ENCODE data around the gene ARL16. TPM values are rescaled to one million over a fixed set of nuclear protein-coding genes. Genes with fewer than 3 reads are reported as not detected.

Gene ARL16
- total RNA-seq, 5 donors from 2014 or later (not counting 1 experiment from before 2014, with no cell fraction given) = 30.9 to 51.0 (median 39.3) TPM

DNA sequence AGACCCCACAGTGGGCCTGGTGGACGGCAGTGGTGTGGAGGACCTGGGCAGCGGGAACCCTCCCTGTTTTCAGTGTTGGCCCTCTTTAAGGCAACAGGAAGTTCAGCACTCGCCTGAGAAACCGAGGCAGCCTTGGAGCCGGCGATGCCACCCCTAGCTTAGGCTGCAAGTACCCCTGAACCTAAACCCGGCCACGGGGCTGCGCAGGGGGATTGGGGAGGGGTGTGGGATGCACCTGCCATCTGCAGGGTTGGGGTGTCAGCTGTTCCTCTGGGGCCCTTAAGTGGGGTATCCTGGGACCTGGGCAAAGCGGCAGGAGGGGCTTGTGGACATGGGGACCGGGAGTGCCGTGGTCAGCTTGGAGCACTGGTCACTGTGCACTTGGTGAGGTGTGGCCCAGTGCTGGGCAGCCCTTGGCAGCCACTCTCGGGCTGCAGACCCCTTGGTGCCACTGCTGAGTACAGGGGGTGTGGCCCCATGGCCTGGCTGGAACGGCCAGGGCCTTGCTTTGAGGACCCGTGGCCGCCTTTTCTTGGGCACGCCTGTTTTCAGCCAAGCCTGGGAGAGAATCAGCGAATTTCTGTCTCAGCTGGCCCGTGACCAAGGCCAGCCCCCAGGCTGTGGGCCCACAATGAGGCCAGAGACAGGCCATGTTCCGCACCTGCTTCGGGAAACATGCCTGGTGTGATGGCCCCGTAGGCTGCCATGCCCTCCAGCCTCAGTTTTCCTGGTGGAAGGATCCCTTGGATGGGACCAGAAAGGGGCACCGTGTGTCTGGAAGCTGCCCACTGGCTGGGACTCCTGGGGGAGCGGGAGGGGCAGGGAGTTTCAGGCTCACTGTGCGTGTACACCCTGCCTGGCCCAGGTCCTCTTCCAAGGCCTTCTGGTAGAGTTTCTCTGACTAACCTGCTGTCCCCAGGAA lies 24.4 kb upstream of the ARL16 start:
- Mint-ChIP-seq H3K36me3 (peaks cover 15% of the 10 kb centered on the region), H3K4me3 (no peak overlapping the region), H3K27ac (no peak overlapping the region), H3K4me1 (peaks cover 13 to 33% (median 27%) of the 10 kb centered on the region in 3 donors), H3K9me3 (no peaks in the 10 kb centered on the region), H3K27me3 (no peaks in the 10 kb centered on the region)
- peaks cover 14 to 38% of the 10 kb centered on the region in 2 experiments for H3K4me1 ChIP-seq (ENCODE audit: control insufficient read depth in 1 of 2, extremely low read depth in 1 of 2, insufficient read depth in 2 of 2, low read length in 2 of 2)
- peaks cover 0 to 3% of the 10 kb centered on the region in 2 experiments for H3K27me3 ChIP-seq (replicated peaks in 1 of 2; ENCODE audit: control insufficient read depth in 2 of 2, extremely low read depth in 1 of 2, insufficient read depth in 2 of 2, low read length in 1 of 2)
- POLR2A ChIA-PET = interaction anchor here in 1 of 2 donors (0.6 kb wide), 1 partner anchor 190 kb away, joined by 5 read pairs; no protein-coding TSS in a partner anchor
- CTCF ChIA-PET = no interaction called here
- ATAC-seq (replicated peaks in 1 of 4) (no peak), DNase-seq (no peak)
- no peaks in the 10 kb centered on the region for H3K9me3 ChIP-seq
- no peak overlapping the region for H3K4me3 ChIP-seq (ENCODE audit: control insufficient read depth in 1 of 2, extremely low read depth in 1 of 2, low read length in 1 of 2)
- H3K27ac ChIP-seq (ENCODE audit: low read length) = no peak overlapping the region
- peaks cover 13 to 19% of the 10 kb centered on the region in 2 donors for H3K36me3 ChIP-seq (ENCODE audit: control insufficient read depth in 2 of 2, extremely low read depth in 1 of 2, insufficient read depth in 1 of 2, low read length in 1 of 2)
- 93% methylated on average over 24 of the region's 25 CpGs for whole genome bisulfite sequencing (ENCODE audit: insufficient coverage)

DNA sequence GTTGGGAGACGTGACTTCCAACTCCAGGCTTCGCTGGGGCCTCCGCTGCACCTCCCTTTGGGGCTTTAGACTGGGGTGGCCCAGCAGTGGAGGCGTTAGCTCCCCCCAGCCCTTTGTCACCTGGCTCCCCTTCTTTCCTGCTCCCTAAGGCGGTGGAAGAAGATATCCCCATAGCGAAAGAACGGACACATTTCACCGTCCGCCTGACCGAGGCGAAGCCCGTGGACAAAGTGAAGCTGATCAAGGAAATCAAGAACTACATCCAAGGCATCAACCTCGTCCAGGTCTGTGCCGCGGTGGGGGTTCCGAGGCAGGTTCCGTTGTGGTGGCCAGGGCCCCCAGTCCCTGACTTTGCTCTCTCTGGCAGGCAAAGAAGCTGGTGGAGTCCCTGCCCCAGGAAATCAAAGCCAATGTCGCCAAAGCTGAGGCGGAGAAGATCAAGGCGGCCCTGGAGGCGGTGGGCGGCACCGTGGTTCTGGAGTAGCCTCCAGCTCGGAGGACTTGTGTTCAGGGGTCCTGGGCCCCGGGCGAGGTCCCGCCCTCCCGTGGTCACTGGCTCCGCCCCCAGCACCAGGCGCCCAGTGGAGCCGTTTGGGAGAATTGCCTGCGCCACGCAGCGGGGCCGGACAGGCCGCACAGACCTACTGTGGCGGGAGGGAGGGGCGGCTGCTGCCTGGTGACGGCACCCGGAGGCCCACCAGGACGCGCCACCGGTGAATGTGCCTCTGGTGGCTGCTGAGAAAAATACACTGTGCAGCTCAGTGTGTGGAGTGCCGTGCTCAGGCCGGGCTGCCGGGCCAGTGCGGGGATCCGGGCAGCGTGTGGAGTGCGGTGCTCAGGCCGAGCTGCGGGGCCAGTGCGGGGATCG lies 23.4 kb upstream of the ARL16 start:
- 92% methylated on average over 52 of the region's 54 CpGs for WGBS (ENCODE audit: insufficient coverage)
- H3K4me3 ChIP-seq (ENCODE audit: control insufficient read depth in 1 of 2, extremely low read depth in 1 of 2, low read length in 1 of 2) = no peak overlapping the region
- CTCF ChIA-PET = no interaction called here
- H3K27me3 ChIP-seq (replicated peaks in 1 of 2; ENCODE audit: control insufficient read depth in 2 of 2, extremely low read depth in 1 of 2, insufficient read depth in 2 of 2, low read length in 1 of 2) = peaks cover 0 to 3% of the 10 kb centered on the region in 2 experiments
- peaks cover 14 to 41% of the 10 kb centered on the region in 2 experiments for H3K4me1 ChIP-seq (ENCODE audit: control insufficient read depth in 1 of 2, extremely low read depth in 1 of 2, insufficient read depth in 2 of 2, low read length in 2 of 2)
- Mint-ChIP-seq H3K4me3 (no peak overlapping the region), H3K36me3 (peaks cover 15% of the 10 kb centered on the region), H3K27me3 (no peaks in the 10 kb centered on the region), H3K4me1 (peaks cover 16 to 38% (median 29%) of the 10 kb centered on the region in 3 donors), H3K9me3 (no peaks in the 10 kb centered on the region), H3K27ac (no peak overlapping the region)
- H3K9me3 ChIP-seq = no peaks in the 10 kb centered on the region
- no peak overlapping the region for H3K27ac ChIP-seq (ENCODE audit: low read length)
- peaks cover 13 to 19% of the 10 kb centered on the region in 2 donors for H3K36me3 ChIP-seq (ENCODE audit: control insufficient read depth in 2 of 2, extremely low read depth in 1 of 2, insufficient read depth in 1 of 2, low read length in 1 of 2)
- no peak for ATAC-seq (replicated peaks in 1 of 4)
- POLR2A ChIA-PET = interaction anchor here in 1 of 2 donors (0.6 kb wide), 1 partner anchor 189 kb away, joined by 5 read pairs; no protein-coding TSS in a partner anchor
- no peak for DNase-seq

DNA sequence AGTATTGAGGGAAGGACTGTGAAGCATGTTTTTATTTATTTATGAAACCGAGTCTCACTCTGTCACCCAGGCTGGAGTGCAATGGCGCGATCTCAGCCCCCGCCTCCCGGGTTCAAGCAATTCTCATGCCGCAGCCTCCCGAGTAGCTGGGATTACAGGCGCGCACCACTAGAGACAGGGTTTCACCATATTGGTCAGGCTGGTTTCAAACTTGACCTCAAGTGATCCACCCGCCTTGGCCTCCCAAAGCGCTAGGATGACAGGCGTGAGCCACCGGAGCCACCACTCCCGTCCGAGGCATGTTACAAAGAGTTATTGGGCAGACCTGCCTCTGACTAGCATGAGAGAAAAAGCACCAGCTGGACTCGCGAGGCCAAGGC lies 22.6 kb upstream of the ARL16 start:
- Mint-ChIP-seq H3K4me3 (peak overlapping the region in 1 of 3 donors; percentile 17), H3K27me3 (no peaks in the 10 kb centered on the region), H3K4me1 (peaks cover 22 to 39% (median 31%) of the 10 kb centered on the region in 3 donors), H3K36me3 (peaks cover 15% of the 10 kb centered on the region), H3K27ac (no peak overlapping the region), H3K9me3 (no peaks in the 10 kb centered on the region)
- ATAC-seq (replicated peaks in 1 of 4) (no peak), DNase-seq (no peak)
- Histone ChIP-seq H3K9me3 (no peaks in the 10 kb centered on the region), H3K4me3 (ENCODE audit: control insufficient read depth in 1 of 2, extremely low read depth in 1 of 2, low read length in 1 of 2) (no peak overlapping the region), H3K36me3 (ENCODE audit: control insufficient read depth in 2 of 2, extremely low read depth in 1 of 2, insufficient read depth in 1 of 2, low read length in 1 of 2) (peaks cover 14 to 24% of the 10 kb centered on the region in 2 donors), H3K4me1 (ENCODE audit: control insufficient read depth in 1 of 2, extremely low read depth in 1 of 2, insufficient read depth in 2 of 2, low read length in 2 of 2) (peaks cover 15 to 44% of the 10 kb centered on the region in 2 experiments), H3K27ac (ENCODE audit: low read length) (no peak overlapping the region), H3K27me3 (replicated peaks in 1 of 2; ENCODE audit: control insufficient read depth in 2 of 2, extremely low read depth in 1 of 2, insufficient read depth in 2 of 2, low read length in 1 of 2) (peaks cover 0 to 3% of the 10 kb centered on the region in 2 experiments)
- 98% methylated on average over 16 of the region's 17 CpGs for WGBS (ENCODE audit: insufficient coverage)
- ChIA-PET CTCF (no interaction called here), POLR2A (no interaction called here)

DNA sequence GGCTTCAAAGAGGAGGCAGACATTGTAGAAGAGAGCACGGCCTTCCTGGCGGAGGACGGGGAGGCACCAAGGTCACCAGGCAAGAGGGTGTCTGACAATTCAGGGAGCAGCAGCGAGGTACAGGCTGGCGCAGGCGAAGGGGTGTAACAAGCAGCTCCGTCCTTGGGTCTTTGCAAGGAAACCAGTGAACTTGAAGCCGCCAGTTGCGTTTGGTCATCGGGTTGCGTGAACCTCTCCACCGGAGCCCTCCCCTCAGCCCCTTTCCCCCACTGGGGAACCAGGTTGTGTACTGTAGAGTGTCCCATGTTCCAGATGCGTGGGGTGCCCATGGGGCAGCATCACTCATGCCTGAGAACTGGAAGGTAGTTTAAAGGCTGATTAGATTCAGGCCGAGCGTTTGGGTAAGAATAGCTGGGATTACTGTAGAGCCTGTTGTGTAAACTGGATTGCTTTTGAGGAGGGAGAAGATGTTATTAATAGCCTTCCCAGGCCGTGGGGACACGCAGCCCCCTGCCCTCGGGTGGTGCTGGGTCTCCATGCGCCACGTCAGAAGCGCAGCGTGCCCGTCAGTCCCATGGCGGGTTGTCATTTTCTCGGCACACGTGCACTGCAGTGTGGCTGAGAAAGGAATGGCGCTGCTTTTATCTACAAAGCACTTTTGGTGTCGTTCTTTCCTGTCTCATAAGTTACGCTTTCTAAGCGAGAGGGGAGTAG lies 22.1 kb upstream of the ARL16 start:
- no peaks in the 10 kb centered on the region for H3K27me3 Mint-ChIP-seq
- peaks cover 19% of the 10 kb centered on the region for H3K36me3 Mint-ChIP-seq
- H3K4me3 ChIP-seq (ENCODE audit: control insufficient read depth in 1 of 2, extremely low read depth in 1 of 2, low read length in 1 of 2) = no peak overlapping the region
- ChIA-PET POLR2A (no interaction called here), CTCF (no interaction called here)
- no peak for DNase-seq
- H3K36me3 ChIP-seq (ENCODE audit: control insufficient read depth in 2 of 2, extremely low read depth in 1 of 2, insufficient read depth in 1 of 2, low read length in 1 of 2) = peaks cover 18 to 30% of the 10 kb centered on the region in 2 donors
- peak overlapping the region in 2 of 3 donors; percentile 34 to 43 for H3K4me3 Mint-ChIP-seq
- H3K27me3 ChIP-seq (replicated peaks in 1 of 2; ENCODE audit: control insufficient read depth in 2 of 2, extremely low read depth in 1 of 2, insufficient read depth in 2 of 2, low read length in 1 of 2) = no peaks in the 10 kb centered on the region
- no peak overlapping the region for H3K27ac ChIP-seq (ENCODE audit: low read length)
- no peaks in the 10 kb centered on the region for H3K9me3 ChIP-seq
- H3K4me1 ChIP-seq (ENCODE audit: control insufficient read depth in 1 of 2, extremely low read depth in 1 of 2, insufficient read depth in 2 of 2, low read length in 2 of 2) = peaks cover 9 to 44% of the 10 kb centered on the region in 2 experiments
- H3K27ac Mint-ChIP-seq = no peak overlapping the region
- 89% methylated on average over 21 of the region's 30 CpGs for WGBS (ENCODE audit: insufficient coverage)
- peaks cover 22 to 39% (median 31%) of the 10 kb centered on the region in 3 donors for H3K4me1 Mint-ChIP-seq
- no peak for ATAC-seq (replicated peaks in 1 of 4)
- no peaks in the 10 kb centered on the region for H3K9me3 Mint-ChIP-seq

DNA sequence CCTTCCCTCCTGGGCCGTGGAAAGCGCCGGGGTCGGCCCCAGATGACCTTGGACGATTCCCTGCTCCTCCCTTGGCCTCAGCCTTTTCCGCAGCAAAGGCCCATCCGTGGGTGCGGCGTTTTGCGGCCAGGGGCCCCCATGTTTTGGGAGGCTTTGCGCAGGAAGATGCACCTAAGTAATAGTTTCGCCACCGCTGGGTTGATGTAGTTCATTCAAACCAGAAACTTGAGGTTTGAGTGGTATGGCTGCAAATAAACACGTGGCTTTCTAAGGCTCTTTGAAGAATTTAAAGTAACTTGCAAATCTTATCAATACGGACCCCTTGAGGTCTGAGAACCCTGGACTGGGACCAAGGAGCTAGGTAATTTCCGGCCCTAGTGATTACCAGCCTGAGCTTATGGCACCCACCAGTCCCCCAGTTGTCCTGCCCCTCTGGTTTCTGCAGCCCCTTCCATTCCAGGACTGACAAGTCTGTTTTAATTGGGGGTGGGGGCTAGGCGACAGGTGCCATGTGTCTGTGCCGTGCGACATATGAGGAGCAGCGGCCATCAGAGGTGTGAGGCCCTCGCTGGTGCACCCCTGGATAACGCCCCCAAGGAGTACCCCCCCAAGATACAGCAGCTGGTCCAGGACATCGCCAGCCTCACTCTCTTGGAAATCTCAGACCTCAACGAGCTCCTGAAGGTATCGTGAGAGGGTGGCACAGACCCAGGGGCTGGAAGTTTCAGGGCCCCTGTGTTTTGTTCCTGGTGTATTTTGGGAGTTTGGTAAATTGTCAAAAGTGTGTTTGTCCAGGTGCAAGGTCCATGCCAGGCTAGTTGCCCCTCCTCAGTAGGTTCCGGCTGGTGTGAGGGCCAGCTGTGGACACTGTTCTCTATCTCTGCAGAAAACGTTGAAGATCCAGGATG lies 20.4 kb upstream of the ARL16 start:
- ChIA-PET CTCF (no interaction called here), POLR2A (no interaction called here)
- peak overlapping the region; percentile 19 to 64 for H3K27ac Mint-ChIP-seq
- 36% methylated on average over 20 of the region's 27 CpGs for WGBS (ENCODE audit: insufficient coverage)
- no peaks in the 10 kb centered on the region for H3K27me3 Mint-ChIP-seq
- peak overlapping the region; percentile 45 for H3K27ac ChIP-seq (ENCODE audit: low read length)
- no peaks in the 10 kb centered on the region for H3K27me3 ChIP-seq (replicated peaks in 1 of 2; ENCODE audit: control insufficient read depth in 2 of 2, extremely low read depth in 1 of 2, insufficient read depth in 2 of 2, low read length in 1 of 2)
- DNase-seq = peak in 2 of 35 experiments; percentile 13 to 52
- peak overlapping the region; percentile 85 to 88 for H3K4me3 ChIP-seq (ENCODE audit: control insufficient read depth in 1 of 2, extremely low read depth in 1 of 2, low read length in 1 of 2)
- no peaks in the 10 kb centered on the region for H3K9me3 ChIP-seq
- peaks cover 21 to 33% (median 27%) of the 10 kb centered on the region in 3 donors for H3K4me1 Mint-ChIP-seq
- peak overlapping the region; percentile 79 to 91 (median 87) for H3K4me3 Mint-ChIP-seq
- peaks cover 9 to 35% of the 10 kb centered on the region in 2 experiments for H3K4me1 ChIP-seq (ENCODE audit: control insufficient read depth in 1 of 2, extremely low read depth in 1 of 2, insufficient read depth in 2 of 2, low read length in 2 of 2)
- no peaks in the 10 kb centered on the region for H3K9me3 Mint-ChIP-seq
- peaks cover 22% of the 10 kb centered on the region for H3K36me3 Mint-ChIP-seq
- ATAC-seq (replicated peaks in 1 of 4) = peak in 3 of 4 experiments; percentile 3 to 17 (median 3)
- H3K36me3 ChIP-seq (ENCODE audit: control insufficient read depth in 2 of 2, extremely low read depth in 1 of 2, insufficient read depth in 1 of 2, low read length in 1 of 2) = peaks cover 18 to 38% of the 10 kb centered on the region in 2 donors
